ENCODE measurements around the gene PSMB1.

PSMB1 gene

GRCh38 chr6:170489836-170490235 is 63.3 kb downstream of the PSMB1 start:
- DNase-seq (ENCODE audit: low read depth in 1 of 2, low spot score in 1 of 2): no peak
- Histone ChIP-seq H3K27me3 (ENCODE audit: insufficient read depth, poor library complexity, severe bottlenecking) (no peaks in the 10 kb centered on the region), H3K4me3 (replicated peaks; ENCODE audit: insufficient read depth, low read length) (no peak overlapping the region), H3K27ac (replicated peaks) (no peak overlapping the region)
- no peak for TF ChIP-seq GABPA (IDR thresholded peaks at IDR 0.05; ENCODE audit: low read depth)
- no peak for TF ChIP-seq POLR2AphosphoS5 (IDR thresholded peaks at IDR 0.05; ENCODE audit: low read depth)
- TF ChIP-seq REST (IDR thresholded peaks at IDR 0.05; ENCODE audit: insufficient replicate concordance, low read depth): no peak
- TF ChIP-seq SPI1 (IDR thresholded peaks at IDR 0.05; ENCODE audit: borderline replicate concordance, low read depth): no peak
- no peak for TF ChIP-seq CTCF (IDR thresholded peaks at IDR 0.05; ENCODE audit: insufficient read depth, low read length)

GRCh38 chr6:170487707-170488329 is 65.3 kb downstream of the PSMB1 start:
- DNase-seq (ENCODE audit: low read depth in 1 of 2, low spot score in 1 of 2): no peak
- TF ChIP-seq POLR2AphosphoS5 (IDR thresholded peaks at IDR 0.05; ENCODE audit: low read depth): no peak
- TF ChIP-seq SPI1 (IDR thresholded peaks at IDR 0.05; ENCODE audit: borderline replicate concordance, low read depth): no peak
- no peak for TF ChIP-seq GABPA (IDR thresholded peaks at IDR 0.05; ENCODE audit: low read depth)
- TF ChIP-seq CTCF (IDR thresholded peaks at IDR 0.05; ENCODE audit: insufficient read depth, low read length): no peak
- no peak for TF ChIP-seq REST (IDR thresholded peaks at IDR 0.05; ENCODE audit: insufficient replicate concordance, low read depth)
- Histone ChIP-seq H3K27ac (replicated peaks) (no peak overlapping the region), H3K4me3 (replicated peaks; ENCODE audit: insufficient read depth, low read length) (no peak overlapping the region), H3K27me3 (ENCODE audit: insufficient read depth, poor library complexity, severe bottlenecking) (no peaks in the 10 kb centered on the region)

GRCh38 chr6:170485159-170485558 is 67.9 kb downstream of the PSMB1 start:
- Histone ChIP-seq H3K4me3 (replicated peaks; ENCODE audit: insufficient read depth, low read length) (no peak overlapping the region), H3K27ac (replicated peaks) (no peak overlapping the region), H3K27me3 (ENCODE audit: insufficient read depth, poor library complexity, severe bottlenecking) (no peaks in the 10 kb centered on the region)
- TF ChIP-seq SPI1 (IDR thresholded peaks at IDR 0.05; ENCODE audit: borderline replicate concordance, low read depth) (no peak), REST (IDR thresholded peaks at IDR 0.05; ENCODE audit: insufficient replicate concordance, low read depth) (no peak)
- DNase-seq (ENCODE audit: low read depth in 1 of 2, low spot score in 1 of 2): no peak
